HCT116 (cell line): ENCODE measurements around the gene TRMO. TPM values are rescaled to one million over a fixed set of nuclear protein-coding genes. Genes with fewer than 3 reads are reported as not detected.

Experiments
- ATAC-seq: fragments of 200-7000 bp; cut with Tn5 transposase; 2 replicates; pipeline ENCODE4 v1.9.1; 2020; ENCODE audit warnings: mild to moderate bottlenecking, moderate library complexity
- BruUV-seq: library from RNA; stranded (reverse); fragments of 400-500 nt; replicated peaks from 2 replicates; lab custom pipeline; 2021; lab: Mats Ljungman, UMichigan
- CTCF ChIA-PET: fragments of 300-600 bp; sonication (Branson Sonifier 250); formaldehyde crosslinking; loops from one replicate; lab custom pipeline; 2021; ENCODE audit warnings: antibody characterized with exemption; lab: Charles Lee
- POLR2A ChIA-PET: fragments of 300-600, 350-600 bp; sonication (Branson Sonifier 250); formaldehyde crosslinking; loops from one replicate; lab custom pipeline; 2021; ENCODE audit warnings: antibody characterized with exemption; lab: Charles Lee
- RAD21 ChIA-PET, 2 experiments: fragments of 300-600 bp; sonication (Branson Sonifier 250); formaldehyde crosslinking; loops; one replicate each; lab custom pipeline; 2023; ENCODE audit warnings: low total read pairs in 2 of 2; ENCODE audit not compliant: uncharacterized antibody in 2 of 2, unreplicated experiment in 2 of 2, low non-redundant PET in 1 of 2; lab: Charles Lee
- DNase-seq: peaks from one replicate; pipeline ENCODE4 v3.0.0-alpha.2; 2010; ENCODE audit warnings: low read depth, low spot score
- H2AFZ ChIP-seq: fragments of 200-600 bp; shearing (Covaris generic), sonication (generic); 2 replicates; pipeline ENCODE4 v1.6.1; 2017; ENCODE audit warnings: low read depth, mixed run types, mixed read lengths, antibody characterized with exemption, low read length; ENCODE audit not compliant: poor library complexity, severe bottlenecking
- H3K27ac ChIP-seq: 2 replicates; pipeline ENCODE4 v1.5.1; 2012; ENCODE audit warnings: low read depth, low read length
- H3K27me3 ChIP-seq: fragments of 200-600 bp; sonication (generic); 2 replicates; pipeline ENCODE4 v1.6.1; 2016; ENCODE audit warnings: mixed run types, low read length, mixed read lengths; ENCODE audit not compliant: insufficient read depth
- H3K36me3 ChIP-seq, 2 experiments: fragments of 200-500 bp in 1 of 2; fragments of 200-600 bp in 1 of 2; sonication (Bioruptor generic) in 1 of 2; sonication (generic) in 1 of 2; 2 replicates each; pipeline versions ENCODE4 v1.5.1 to v1.6.1; 2014 to 2016; ENCODE audit warnings: low read length in 2 of 2, inconsistent platforms in 1 of 2, mixed read lengths in 1 of 2, mixed run types in 1 of 2; ENCODE audit not compliant: insufficient read depth in 2 of 2, control insufficient read depth in 1 of 2
- H3K4me1 ChIP-seq, 2 experiments: fragments of 200-600 bp in 1 of 2; sonication (generic) in 1 of 2; 2 replicates each; pipeline versions ENCODE4 v1.5.1 to v1.6.1; 2012 to 2017; ENCODE audit warnings: low read length in 2 of 2, inconsistent platforms in 1 of 2, mild to moderate bottlenecking in 1 of 2, mixed read lengths in 1 of 2, mixed run types in 1 of 2, moderate library complexity in 1 of 2; ENCODE audit not compliant: insufficient read depth in 2 of 2, control insufficient read depth in 1 of 2
- H3K4me2 ChIP-seq: fragments of 200-600 bp; sonication (generic); 2 replicates; pipeline ENCODE4 v1.6.1; 2017; ENCODE audit warnings: mixed run types, low read length, mixed read lengths
- H3K4me3 ChIP-seq, 2 experiments: fragments of 200-600 bp in 1 of 2; sonication (generic) in 1 of 2; replicated peaks in 1 of 2; 2 replicates each; pipeline ENCODE4 v1.5.1; 2011 to 2016; ENCODE audit warnings: low read length in 2 of 2, control low read depth in 1 of 2, low read depth in 1 of 2, mild to moderate bottlenecking in 1 of 2, mixed read lengths in 1 of 2, mixed run types in 1 of 2
- H3K79me2 ChIP-seq: fragments of 200-600 bp; sonication (generic); 2 replicates; pipeline ENCODE4 v1.6.1; 2017; ENCODE audit warnings: mild to moderate bottlenecking, mixed run types, low read length, moderate library complexity, mixed read lengths; ENCODE audit not compliant: insufficient read depth
- H3K9ac ChIP-seq: fragments of 200-600 bp; sonication (generic); 2 replicates; pipeline ENCODE4 v1.6.1; 2016; ENCODE audit warnings: low read length, mixed read lengths
- H3K9me2 ChIP-seq: fragments of 200-600 bp; sonication (generic), shearing (Covaris generic); 2 replicates; pipeline ENCODE4 v1.6.1; 2017; ENCODE audit warnings: mixed run types, mild to moderate bottlenecking, moderate library complexity; ENCODE audit not compliant: insufficient read depth
- H3K9me3 ChIP-seq, 2 experiments: fragments of 200-500 bp in 1 of 2; fragments of 200-600 bp in 1 of 2; sonication (Bioruptor generic) in 1 of 2; sonication (generic) in 1 of 2; 2 replicates each; pipeline ENCODE4 v1.6.1; 2014 to 2017; ENCODE audit warnings: low read length in 2 of 2, mixed read lengths in 2 of 2, inconsistent platforms in 1 of 2, low read depth in 1 of 2, mild to moderate bottlenecking in 1 of 2, mixed run types in 1 of 2, moderate library complexity in 1 of 2; ENCODE audit not compliant: control insufficient read depth in 1 of 2, insufficient read depth in 1 of 2
- H4K20me1 ChIP-seq: fragments of 200-600 bp; sonication (generic), shearing (Covaris generic); 2 replicates; pipeline ENCODE4 v1.6.1; 2017; ENCODE audit warnings: mixed run types, mild to moderate bottlenecking, moderate library complexity; ENCODE audit not compliant: insufficient read depth
- CEBPB ChIP-seq: IDR thresholded peaks from 2 replicates; pipeline ENCODE4 v1.6.1; 2012; ENCODE audit warnings: low read depth
- EGR1 ChIP-seq: IDR thresholded peaks from 2 replicates; pipeline ENCODE4 v1.6.1; 2012; ENCODE audit warnings: low read depth
- EZH2phosphoT487 ChIP-seq: fragments of 200-600 bp; IDR thresholded peaks from 2 replicates; pipeline ENCODE4 v1.6.1; 2018; ENCODE audit warnings: antibody characterized with exemption, borderline replicate concordance
- FOSL1 ChIP-seq: IDR thresholded peaks from 2 replicates; pipeline ENCODE4 v1.6.1; 2012; ENCODE audit warnings: low read depth
- JUND ChIP-seq: IDR thresholded peaks from 2 replicates; pipeline ENCODE4 v1.6.1; 2012
- POLR2A ChIP-seq: IDR thresholded peaks from 2 replicates; pipeline ENCODE4 v1.7.0; 2011; ENCODE audit warnings: borderline replicate concordance; ENCODE audit not compliant: insufficient read depth, insufficient read length; ENCODE audit errors: extremely low read depth
- POLR2AphosphoS5 ChIP-seq: IDR thresholded peaks from 2 replicates; pipeline ENCODE4 v1.6.1; 2011; ENCODE audit warnings: mild to moderate bottlenecking, low read depth, low read length, moderate library complexity
- RAD21 ChIP-seq: IDR thresholded peaks from 2 replicates; pipeline ENCODE4 v1.6.1; 2012; ENCODE audit warnings: low read depth, mild to moderate bottlenecking
- SIN3A ChIP-seq: IDR thresholded peaks from 2 replicates; pipeline ENCODE4 v1.6.1; 2012; ENCODE audit warnings: low read depth
- SP1 ChIP-seq: IDR thresholded peaks from 2 replicates; pipeline ENCODE4 v1.6.1; 2012; ENCODE audit warnings: low read depth
- SRF ChIP-seq: IDR thresholded peaks from 2 replicates; pipeline ENCODE4 v1.6.1; 2012; ENCODE audit warnings: low read depth
- YY1 ChIP-seq: IDR thresholded peaks from 2 replicates; pipeline ENCODE4 v1.6.1; 2011; ENCODE audit warnings: low read length, low read depth, moderate library complexity, mild to moderate bottlenecking; ENCODE audit not compliant: insufficient replicate concordance; ENCODE audit errors: extremely low read depth
- ZNF274 ChIP-seq: fragments of 200-500 bp; sonication (Bioruptor generic); IDR thresholded peaks from 2 replicates; pipeline ENCODE4 v1.6.1; 2014; ENCODE audit warnings: mild to moderate bottlenecking, low read depth, low read length, inconsistent platforms
- intact Hi-C: fragments of 100-400 bp; cut with micrococcal nuclease; formaldehyde crosslinking; loops from 2 replicates; pipeline ENCODE4 v1.10.0; 2022
- total RNA-seq: library from RNA; stranded (reverse); gene quantifications from one replicate; pipeline ENCODE4 v1.2.1, GENCODE V29; 2021; ENCODE audit not compliant: unreplicated experiment
- TF ChIP-seq, protein P1 (sequence below): IDR thresholded peaks from 2 replicates; pipeline ENCODE4 v1.6.1; 2012; ENCODE audit warnings: low read depth
- TF ChIP-seq, protein P2 (sequence below): IDR thresholded peaks from 2 replicates; pipeline ENCODE4 v1.6.1; 2011; ENCODE audit warnings: mild to moderate bottlenecking, low read length, moderate library complexity; ENCODE audit not compliant: insufficient replicate concordance; ENCODE audit errors: extremely low read depth
- TF ChIP-seq, protein P3 (sequence below), 3 experiments: fragments of 200-600 bp in 1 of 3; sonication (generic) in 1 of 3; IDR thresholded peaks in 2 of 3; conservative IDR thresholded peaks in 1 of 3; 2 replicates each; pipeline ENCODE4 v1.5.1; 2012 to 2017; ENCODE audit warnings: low read depth in 2 of 3, low read length in 2 of 3, antibody characterized with exemption in 1 of 3, borderline replicate concordance in 1 of 3, control low read depth in 1 of 3, mild to moderate bottlenecking in 1 of 3, mixed read lengths in 1 of 3, mixed run types in 1 of 3, moderate library complexity in 1 of 3; ENCODE audit not compliant: insufficient read depth in 1 of 3
- TF ChIP-seq, protein P4 (sequence below): IDR thresholded peaks from 2 replicates; pipeline ENCODE4 v1.6.1; 2012
- TF ChIP-seq, protein P5 (sequence below): IDR thresholded peaks from 2 replicates; pipeline ENCODE4 v1.6.1; 2012

The TRMO gene
- total RNA-seq, 1 experiment from 2014 or later: 10.2 TPM

DNA sequence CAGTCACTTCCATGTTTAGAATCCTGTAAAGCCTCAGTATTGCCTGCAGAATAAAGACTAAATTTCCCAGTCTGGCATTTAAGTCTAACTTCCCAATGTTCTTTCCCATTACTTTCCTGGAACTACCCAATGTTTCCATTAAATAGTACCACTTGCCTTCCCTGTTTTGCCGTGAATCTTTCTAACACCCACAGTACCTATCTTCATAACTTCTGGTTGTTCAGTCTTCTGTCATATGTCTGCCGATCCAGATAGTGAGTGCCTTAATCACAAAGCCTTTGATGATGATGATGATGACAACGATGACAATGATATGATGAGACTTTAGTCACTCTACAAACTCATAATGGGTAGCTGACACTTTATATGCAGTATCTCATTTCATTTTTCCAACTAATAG lies 22.3 kb upstream of the TRMO start (continued):
- no peak for TF ChIP-seq YY1
- TF ChIP-seq EZH2phosphoT487: no peak
- no peak for TF ChIP-seq POLR2AphosphoS5
- TF ChIP-seq FOSL1: no peak

DNA sequence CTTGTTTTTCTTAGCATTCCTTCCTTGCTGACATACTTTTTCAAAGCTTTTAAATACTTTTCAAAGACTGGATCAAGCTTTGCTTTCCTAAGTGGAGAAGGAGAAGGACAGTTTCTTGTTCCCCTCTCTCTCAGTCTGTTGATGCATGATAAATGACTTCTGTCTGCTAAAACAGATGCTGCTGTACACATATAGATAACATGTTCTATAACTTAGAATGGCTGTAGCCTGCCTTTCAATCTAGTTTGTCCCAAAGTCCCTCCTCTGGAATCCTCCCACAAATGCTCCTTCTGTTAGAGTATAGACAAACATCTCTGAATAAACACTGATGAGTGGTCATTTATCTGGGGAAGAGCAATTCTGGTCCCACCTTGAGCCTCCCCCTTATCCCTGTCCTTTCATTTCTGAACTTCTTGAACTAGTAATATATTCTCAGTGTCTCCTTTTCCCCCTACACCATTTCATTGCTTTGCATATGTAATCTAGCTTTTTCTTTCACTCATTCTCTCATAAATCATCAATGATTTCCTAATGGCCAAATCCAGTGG lies 21.1 kb upstream of the TRMO start:
- Histone ChIP-seq H3K27me3 (peaks cover 34% of the 10 kb centered on the region), H3K9ac (no peak overlapping the region), H3K27ac (no peak overlapping the region), H3K9me3 (no peaks in the 10 kb centered on the region), H3K36me3 (no peaks in the 10 kb centered on the region), H3K4me1 (no peaks in the 10 kb centered on the region), H3K4me2 (no peak overlapping the region), H4K20me1 (no peaks in the 10 kb centered on the region), H3K4me3 (no peak overlapping the region), H3K79me2 (no peaks in the 10 kb centered on the region), H3K9me2 (no peaks in the 10 kb centered on the region), H2AFZ (no peak overlapping the region)
- ChIA-PET POLR2A (no interaction called here), CTCF (no interaction called here), RAD21 (no interaction called here)
- no TSS peak for BruUV-seq
- intact Hi-C loops: no loop called here
- no peak for DNase-seq
- no peak for ATAC-seq
- no peak for TF ChIP-seq YY1
- TF ChIP-seq ZNF274: no peak
- TF ChIP-seq JUND: no peak
- TF ChIP-seq, protein P1, sequence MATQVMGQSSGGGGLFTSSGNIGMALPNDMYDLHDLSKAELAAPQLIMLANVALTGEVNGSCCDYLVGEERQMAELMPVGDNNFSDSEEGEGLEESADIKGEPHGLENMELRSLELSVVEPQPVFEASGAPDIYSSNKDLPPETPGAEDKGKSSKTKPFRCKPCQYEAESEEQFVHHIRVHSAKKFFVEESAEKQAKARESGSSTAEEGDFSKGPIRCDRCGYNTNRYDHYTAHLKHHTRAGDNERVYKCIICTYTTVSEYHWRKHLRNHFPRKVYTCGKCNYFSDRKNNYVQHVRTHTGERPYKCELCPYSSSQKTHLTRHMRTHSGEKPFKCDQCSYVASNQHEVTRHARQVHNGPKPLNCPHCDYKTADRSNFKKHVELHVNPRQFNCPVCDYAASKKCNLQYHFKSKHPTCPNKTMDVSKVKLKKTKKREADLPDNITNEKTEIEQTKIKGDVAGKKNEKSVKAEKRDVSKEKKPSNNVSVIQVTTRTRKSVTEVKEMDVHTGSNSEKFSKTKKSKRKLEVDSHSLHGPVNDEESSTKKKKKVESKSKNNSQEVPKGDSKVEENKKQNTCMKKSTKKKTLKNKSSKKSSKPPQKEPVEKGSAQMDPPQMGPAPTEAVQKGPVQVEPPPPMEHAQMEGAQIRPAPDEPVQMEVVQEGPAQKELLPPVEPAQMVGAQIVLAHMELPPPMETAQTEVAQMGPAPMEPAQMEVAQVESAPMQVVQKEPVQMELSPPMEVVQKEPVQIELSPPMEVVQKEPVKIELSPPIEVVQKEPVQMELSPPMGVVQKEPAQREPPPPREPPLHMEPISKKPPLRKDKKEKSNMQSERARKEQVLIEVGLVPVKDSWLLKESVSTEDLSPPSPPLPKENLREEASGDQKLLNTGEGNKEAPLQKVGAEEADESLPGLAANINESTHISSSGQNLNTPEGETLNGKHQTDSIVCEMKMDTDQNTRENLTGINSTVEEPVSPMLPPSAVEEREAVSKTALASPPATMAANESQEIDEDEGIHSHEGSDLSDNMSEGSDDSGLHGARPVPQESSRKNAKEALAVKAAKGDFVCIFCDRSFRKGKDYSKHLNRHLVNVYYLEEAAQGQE: no peak
- TF ChIP-seq RAD21: no peak
- TF ChIP-seq, protein P2, sequence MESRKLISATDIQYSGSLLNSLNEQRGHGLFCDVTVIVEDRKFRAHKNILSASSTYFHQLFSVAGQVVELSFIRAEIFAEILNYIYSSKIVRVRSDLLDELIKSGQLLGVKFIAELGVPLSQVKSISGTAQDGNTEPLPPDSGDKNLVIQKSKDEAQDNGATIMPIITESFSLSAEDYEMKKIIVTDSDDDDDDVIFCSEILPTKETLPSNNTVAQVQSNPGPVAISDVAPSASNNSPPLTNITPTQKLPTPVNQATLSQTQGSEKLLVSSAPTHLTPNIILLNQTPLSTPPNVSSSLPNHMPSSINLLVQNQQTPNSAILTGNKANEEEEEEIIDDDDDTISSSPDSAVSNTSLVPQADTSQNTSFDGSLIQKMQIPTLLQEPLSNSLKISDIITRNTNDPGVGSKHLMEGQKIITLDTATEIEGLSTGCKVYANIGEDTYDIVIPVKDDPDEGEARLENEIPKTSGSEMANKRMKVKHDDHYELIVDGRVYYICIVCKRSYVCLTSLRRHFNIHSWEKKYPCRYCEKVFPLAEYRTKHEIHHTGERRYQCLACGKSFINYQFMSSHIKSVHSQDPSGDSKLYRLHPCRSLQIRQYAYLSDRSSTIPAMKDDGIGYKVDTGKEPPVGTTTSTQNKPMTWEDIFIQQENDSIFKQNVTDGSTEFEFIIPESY: no peak
- no peak for TF ChIP-seq SRF
- TF ChIP-seq EZH2phosphoT487: no peak
- TF ChIP-seq SIN3A: no peak
- TF ChIP-seq SP1: no peak
- TF ChIP-seq, protein P3, sequence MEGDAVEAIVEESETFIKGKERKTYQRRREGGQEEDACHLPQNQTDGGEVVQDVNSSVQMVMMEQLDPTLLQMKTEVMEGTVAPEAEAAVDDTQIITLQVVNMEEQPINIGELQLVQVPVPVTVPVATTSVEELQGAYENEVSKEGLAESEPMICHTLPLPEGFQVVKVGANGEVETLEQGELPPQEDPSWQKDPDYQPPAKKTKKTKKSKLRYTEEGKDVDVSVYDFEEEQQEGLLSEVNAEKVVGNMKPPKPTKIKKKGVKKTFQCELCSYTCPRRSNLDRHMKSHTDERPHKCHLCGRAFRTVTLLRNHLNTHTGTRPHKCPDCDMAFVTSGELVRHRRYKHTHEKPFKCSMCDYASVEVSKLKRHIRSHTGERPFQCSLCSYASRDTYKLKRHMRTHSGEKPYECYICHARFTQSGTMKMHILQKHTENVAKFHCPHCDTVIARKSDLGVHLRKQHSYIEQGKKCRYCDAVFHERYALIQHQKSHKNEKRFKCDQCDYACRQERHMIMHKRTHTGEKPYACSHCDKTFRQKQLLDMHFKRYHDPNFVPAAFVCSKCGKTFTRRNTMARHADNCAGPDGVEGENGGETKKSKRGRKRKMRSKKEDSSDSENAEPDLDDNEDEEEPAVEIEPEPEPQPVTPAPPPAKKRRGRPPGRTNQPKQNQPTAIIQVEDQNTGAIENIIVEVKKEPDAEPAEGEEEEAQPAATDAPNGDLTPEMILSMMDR (IDR thresholded peaks at IDR 0.05 in 2 of 3, conservative IDR thresholded peaks at IDR 0.05 in 1 of 3; ENCODE audit: borderline replicate concordance in 1 of 3, insufficient read depth in 1 of 3, low read depth in 2 of 3, low read length in 2 of 3): no peak
- TF ChIP-seq POLR2AphosphoS5: no peak
- no peak for TF ChIP-seq CEBPB
- TF ChIP-seq, protein P4, sequence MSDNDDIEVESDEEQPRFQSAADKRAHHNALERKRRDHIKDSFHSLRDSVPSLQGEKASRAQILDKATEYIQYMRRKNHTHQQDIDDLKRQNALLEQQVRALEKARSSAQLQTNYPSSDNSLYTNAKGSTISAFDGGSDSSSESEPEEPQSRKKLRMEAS: no peak
- TF ChIP-seq POLR2A: no peak
- TF ChIP-seq, protein P5, sequence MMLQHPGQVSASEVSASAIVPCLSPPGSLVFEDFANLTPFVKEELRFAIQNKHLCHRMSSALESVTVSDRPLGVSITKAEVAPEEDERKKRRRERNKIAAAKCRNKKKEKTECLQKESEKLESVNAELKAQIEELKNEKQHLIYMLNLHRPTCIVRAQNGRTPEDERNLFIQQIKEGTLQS: no peak
- no peak for TF ChIP-seq EGR1
